HL-60 (cell line): ENCODE measurements around the gene PARP16.

Experiments
- DNase-seq, 2 experiments: peaks; one replicate each; pipeline ENCODE4 v3.0.0-alpha.2; 2010 to 2020; ENCODE audit warnings: low read depth in 1 of 2, low spot score in 1 of 2
- H3K27ac ChIP-seq: fragments of 250-450 bp; sonication (Bioruptor Pico); replicated peaks from 2 replicates; pipeline ENCODE4 v1.5.1; 2020; ENCODE audit warnings: mild to moderate bottlenecking, moderate library complexity
- H3K27me3 ChIP-seq: fragments of 250-450 bp; sonication (Bioruptor Pico); 2 replicates; pipeline ENCODE4 v1.5.1; 2021; ENCODE audit warnings: mild to moderate bottlenecking, moderate library complexity; ENCODE audit not compliant: insufficient read depth, poor library complexity, severe bottlenecking
- H3K4me3 ChIP-seq: replicated peaks from 2 replicates; pipeline ENCODE4 v1.5.1; 2011; ENCODE audit warnings: mild to moderate bottlenecking, control low read depth, low read length; ENCODE audit not compliant: insufficient read depth
- CTCF ChIP-seq: IDR thresholded peaks from one replicate; pipeline ENCODE4 v1.5.1; 2011; ENCODE audit warnings: low read length, control low read depth, inconsistent platforms; ENCODE audit not compliant: insufficient read depth
- GABPA ChIP-seq: IDR thresholded peaks from 2 replicates; pipeline ENCODE4 v1.6.1; 2012; ENCODE audit warnings: low read depth
- POLR2AphosphoS5 ChIP-seq: IDR thresholded peaks from 2 replicates; pipeline ENCODE4 v1.6.1; 2012; ENCODE audit warnings: low read depth
- REST ChIP-seq: IDR thresholded peaks from 2 replicates; pipeline ENCODE4 v1.6.1; 2012; ENCODE audit warnings: low read depth; ENCODE audit not compliant: insufficient replicate concordance
- SPI1 ChIP-seq: IDR thresholded peaks from 2 replicates; pipeline ENCODE4 v1.6.1; 2012; ENCODE audit warnings: low read depth, mild to moderate bottlenecking, borderline replicate concordance

PARP16 gene

GRCh38 chr15:65328506-65329287 lies 42.0 kb upstream of the PARP16 start:
- H3K27me3 ChIP-seq = peaks cover 8% of the 10 kb centered on the region
- DNase-seq = no peak
- TF ChIP-seq POLR2AphosphoS5 (no peak), SPI1 (no peak), GABPA (no peak)
- no peak overlapping the region for H3K27ac ChIP-seq
- H3K4me3 ChIP-seq = no peak overlapping the region

- TF ChIP-seq CTCF = no peak
- TF ChIP-seq SPI1 = peak; percentile 96
- no peak for DNase-seq
- Histone ChIP-seq H3K4me3 (no peak overlapping the region), H3K27ac (no peak overlapping the region), H3K27me3 (peaks cover 9% of the 10 kb centered on the region)
Measured at GRCh38 chr15:65327651-65328393, 41.1 kb upstream of the PARP16 start.

GRCh38 chr15:65326818-65327217 lies 40.1 kb upstream of the PARP16 start:
- Histone ChIP-seq H3K4me3 (no peak overlapping the region), H3K27ac (no peak overlapping the region), H3K27me3 (peaks cover 10% of the 10 kb centered on the region)
- no peak for DNase-seq
- TF ChIP-seq GABPA (no peak), SPI1 (no peak)

- Histone ChIP-seq H3K27me3 (peaks cover 10% of the 10 kb centered on the region), H3K4me3 (no peak overlapping the region), H3K27ac (no peak overlapping the region)
- TF ChIP-seq GABPA (no peak), CTCF (no peak), REST (peak; percentile 11)
- no peak for DNase-seq
Measured at GRCh38 chr15:65326117-65326526, 39.4 kb upstream of the PARP16 start.

GRCh38 chr15:65323071-65323511 lies 36.4 kb upstream of the PARP16 start:
- Histone ChIP-seq H3K27ac (no peak overlapping the region), H3K4me3 (no peak overlapping the region), H3K27me3 (peaks cover 17% of the 10 kb centered on the region)
- TF ChIP-seq POLR2AphosphoS5 (no peak), REST (no peak), SPI1 (no peak), GABPA (no peak), CTCF (no peak)
- no peak for DNase-seq
